GM19395 (cell line): ENCODE measurements around the gene KCNH2.

Source experiments
- ATAC-seq: cut with Tn5 transposase; IDR thresholded peaks from one replicate; pipeline ENCODE4 v1.9.1; 2021; ENCODE audit warnings: mild to moderate bottlenecking, moderate library complexity; ENCODE audit not compliant: unreplicated experiment

Gene KCNH2

GRCh38 chr7:150950496-150951180 is 27.5 kb downstream of the KCNH2 start:
- no peak for ATAC-seq

- no peak for ATAC-seq
Observed at GRCh38 chr7:150949971-150950491, 28.1 kb downstream of the KCNH2 start.

- ATAC-seq, result no peak
Observed at GRCh38 chr7:150949564-150949963, 28.6 kb downstream of the KCNH2 start.

- ATAC-seq, result no peak
Observed at GRCh38 chr7:150948791-150949251, 29.3 kb downstream of the KCNH2 start.

- ATAC-seq, result no peak
Observed at GRCh38 chr7:150947761-150948651, 30.1 kb downstream of the KCNH2 start.

DNA sequence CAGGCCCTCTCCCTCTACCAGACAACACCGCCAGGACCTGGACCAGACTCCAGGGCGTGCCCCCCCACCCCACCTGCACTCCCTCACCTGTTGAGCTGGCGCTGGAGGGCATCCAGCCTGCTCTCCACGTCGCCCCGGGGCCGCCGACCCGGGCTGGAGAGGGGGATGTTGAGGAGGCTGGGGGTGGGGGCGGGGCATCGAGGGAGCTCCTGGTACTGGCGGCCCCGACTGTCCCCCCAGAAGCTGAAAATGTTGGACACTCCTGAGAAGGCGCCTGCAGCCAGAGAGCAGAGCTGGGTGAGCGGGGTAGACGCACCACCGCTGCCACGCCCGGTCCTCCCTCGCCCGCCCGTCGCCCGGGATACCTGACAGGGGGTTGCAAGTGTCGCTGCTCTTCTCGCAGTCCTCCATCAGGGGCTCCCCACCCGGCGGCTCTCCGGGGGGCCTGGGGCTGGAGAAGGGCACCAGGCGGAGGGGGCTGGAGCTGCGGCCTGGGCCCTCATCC is 30.8 kb downstream of the KCNH2 start:
- ATAC-seq, result no peak

- ATAC-seq, result no peak
Observed at GRCh38 chr7:150946421-150947240, 31.5 kb downstream of the KCNH2 start.

- no peak for ATAC-seq
Observed at GRCh38 chr7:150945853-150946420, 32.2 kb downstream of the KCNH2 start.

DNA sequence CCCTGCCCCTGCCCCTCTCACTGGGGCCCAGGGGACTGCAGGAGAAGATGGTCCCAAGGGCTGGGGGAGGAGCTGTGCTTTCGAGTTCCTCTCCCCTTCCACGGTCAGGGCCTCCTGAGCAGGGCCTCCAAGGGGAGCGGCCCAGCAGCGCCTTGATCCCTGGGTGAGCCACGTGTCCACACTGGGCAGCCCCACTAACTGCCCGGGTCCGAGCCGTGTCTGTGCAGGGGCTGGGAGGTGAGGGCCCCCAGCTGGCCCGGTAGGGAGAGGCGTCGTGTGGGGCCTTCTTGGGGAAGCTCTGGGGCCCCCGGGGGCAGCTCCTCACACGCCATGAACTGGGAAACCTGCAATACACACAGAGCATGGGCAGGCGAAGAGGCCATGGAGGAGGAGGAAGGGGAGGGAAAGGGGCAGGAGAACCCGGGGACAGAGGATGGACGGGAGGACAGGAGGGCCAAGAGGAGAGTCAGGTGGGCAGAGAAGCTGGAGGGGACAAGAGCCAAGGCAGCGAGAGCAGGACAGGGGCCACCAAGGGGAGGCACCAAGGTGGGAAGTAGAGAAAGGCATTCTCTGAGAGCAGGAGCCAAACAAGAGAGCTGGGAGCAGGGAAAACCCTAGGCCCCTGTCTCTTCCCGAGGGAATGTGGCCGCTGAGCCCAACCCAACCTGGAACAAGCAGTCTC is 32.8 kb downstream of the KCNH2 start:
- ATAC-seq, result no peak

DNA sequence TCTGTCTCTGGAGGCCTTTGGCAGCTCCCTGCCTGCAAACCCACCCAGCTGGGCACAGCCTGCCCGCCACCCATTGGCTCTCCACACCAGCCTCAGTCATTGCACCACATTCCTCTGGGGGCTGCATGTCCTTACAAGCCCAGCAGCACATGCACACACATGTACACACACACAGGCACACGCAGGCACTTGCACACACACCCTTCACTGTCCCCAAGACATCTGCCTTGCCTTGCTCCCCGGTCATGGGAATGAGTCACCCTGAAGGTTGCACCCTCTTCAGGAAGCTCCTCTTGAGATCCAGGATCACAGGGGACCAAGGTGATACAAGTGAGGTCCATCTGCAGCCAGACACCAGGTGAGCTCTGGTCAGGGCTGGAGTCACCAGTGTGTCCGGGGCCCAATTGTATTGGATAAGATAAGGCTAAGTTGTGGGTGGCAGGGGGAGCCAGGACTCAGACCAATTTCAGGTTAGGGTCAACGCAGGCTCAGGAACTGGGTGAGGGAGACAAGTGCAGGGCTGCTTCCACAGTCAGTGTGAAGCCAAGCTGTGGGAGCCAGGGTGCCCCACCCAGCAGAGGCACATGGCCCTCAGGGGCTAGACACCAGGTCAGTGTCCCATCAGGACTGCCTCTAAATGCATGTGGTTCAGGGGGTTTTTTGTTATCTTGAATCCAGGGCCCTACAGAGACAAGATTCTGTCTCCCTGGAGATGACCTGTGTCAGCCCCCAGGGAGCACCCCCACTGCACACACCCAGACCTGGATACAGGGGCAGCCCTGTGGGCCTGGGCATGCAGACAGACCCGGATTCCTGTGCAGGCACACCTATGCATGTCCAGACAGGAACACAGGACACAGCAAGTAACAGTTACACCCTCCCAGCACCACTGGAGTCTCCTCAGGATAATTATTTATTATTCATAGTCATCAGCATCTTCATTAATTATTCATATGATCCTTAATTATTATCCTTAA is 33.8 kb downstream of the KCNH2 start:
- ATAC-seq, result no peak

DNA sequence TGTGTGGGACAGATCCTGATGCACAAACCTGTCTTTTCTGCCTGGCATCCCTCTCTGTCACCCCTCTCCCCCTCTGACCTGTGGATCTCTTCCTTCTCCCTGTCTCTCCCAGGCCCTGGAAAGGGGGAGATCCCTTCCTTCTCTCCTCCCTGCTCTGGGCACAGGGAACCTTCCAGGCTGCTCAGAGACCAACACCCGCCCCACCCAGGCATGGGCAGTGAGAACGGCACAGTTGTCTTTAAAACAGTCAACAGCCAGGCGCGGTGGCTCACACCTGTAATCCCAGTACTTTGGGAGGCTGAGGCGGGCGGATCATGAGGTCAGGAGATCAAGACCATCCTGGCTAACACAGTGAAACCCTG is 34.7 kb downstream of the KCNH2 start:
- ATAC-seq, result no peak

- no peak for ATAC-seq
Observed at GRCh38 chr7:150942591-150943452, 35.3 kb downstream of the KCNH2 start.

DNA sequence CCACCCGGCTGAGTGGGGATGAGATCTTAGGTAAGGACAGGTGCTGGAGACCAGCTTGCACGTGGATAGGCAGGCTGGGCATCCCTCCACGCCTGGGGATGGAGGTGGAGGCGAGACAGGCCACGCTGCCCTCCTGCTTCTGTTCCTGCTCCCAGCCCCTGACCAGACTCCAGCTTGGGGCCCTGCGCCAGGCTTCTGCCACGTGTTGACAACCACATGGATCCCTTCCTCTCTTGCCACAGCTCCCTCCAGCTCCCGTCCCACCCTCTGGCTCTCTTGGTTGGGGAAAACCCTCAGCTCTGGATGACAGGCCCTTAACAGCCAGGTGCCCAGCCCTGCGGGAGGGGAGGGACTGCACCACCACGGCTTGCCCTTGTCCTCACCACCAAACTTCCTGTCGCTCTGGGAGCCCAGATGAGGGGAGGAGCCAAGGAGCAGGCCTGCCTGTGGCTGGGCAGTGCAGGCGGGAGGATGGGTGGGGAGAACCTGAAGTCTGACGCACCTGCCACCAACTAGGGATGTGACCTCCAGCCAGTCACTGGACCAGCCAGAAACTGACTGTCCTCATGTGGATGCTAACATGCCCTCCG is 36.0 kb downstream of the KCNH2 start:
- ATAC-seq, result no peak

- ATAC-seq, result no peak
Observed at GRCh38 chr7:150941351-150942000, 36.6 kb downstream of the KCNH2 start.

DNA sequence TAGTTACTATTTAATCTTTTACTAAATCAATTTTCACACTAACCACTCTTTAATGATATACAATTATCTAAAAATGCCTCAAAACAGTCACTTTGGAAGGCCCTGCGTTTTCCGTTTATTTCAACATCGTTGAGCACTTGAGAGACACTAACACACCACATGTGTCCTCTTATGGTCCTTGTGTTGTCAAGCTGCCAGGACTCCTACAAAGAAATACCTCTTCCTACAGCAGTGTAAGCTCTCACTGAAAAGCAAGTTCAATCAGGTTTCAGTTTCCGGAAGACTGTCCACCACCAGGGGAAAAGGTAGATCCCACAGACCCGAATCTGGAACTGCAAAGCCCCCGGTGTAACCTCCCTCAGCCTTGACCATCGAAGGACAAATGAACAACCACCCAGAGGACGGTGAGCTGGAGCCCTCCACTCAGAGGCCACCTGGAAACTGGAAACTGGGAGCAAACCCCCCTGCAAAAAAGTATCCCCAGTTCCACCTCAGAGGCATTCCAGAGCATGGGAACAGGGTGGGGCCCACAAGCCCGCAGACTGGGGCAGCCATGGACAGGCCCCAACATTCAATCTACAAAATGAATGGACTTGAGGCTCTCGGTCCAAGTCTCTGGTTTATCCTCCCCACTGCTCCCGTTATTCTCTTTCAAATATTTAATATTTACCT is 37.6 kb downstream of the KCNH2 start:
- ATAC-seq, result no peak

DNA sequence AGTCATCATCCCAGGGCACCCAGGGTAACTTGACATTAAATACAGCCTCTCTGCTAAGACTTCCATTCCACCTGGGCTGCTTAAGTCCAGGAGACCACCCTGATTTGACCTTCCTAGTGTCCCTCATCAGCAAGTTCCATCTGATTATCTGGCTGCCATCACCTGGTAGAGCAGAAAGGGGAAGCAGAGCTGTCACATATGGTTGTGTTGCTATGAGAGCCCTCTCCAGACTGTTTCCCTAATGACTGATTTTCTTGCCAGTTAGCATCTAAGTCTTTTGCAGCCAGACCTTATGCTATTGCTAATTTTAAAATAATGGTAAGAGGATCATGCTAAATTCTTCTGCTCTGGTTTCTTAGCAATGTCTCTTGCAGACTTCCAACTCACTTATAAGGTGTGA is 38.7 kb downstream of the KCNH2 start:
- no peak for ATAC-seq
